Left kidney (tissue), 2 donors: Measurements from ENCODE around the gene M1AP. TPM values are rescaled to one million over a fixed set of nuclear protein-coding genes. Genes with fewer than 3 reads are reported as not detected.

Source experiments
- DNase-seq: peaks from one replicate; pipeline ENCODE4 v3.0.0-alpha.2; 2013
- polyA plus RNA-seq: library from polyadenylated mRNA; unstranded; fragments of 120-200 nt; gene quantifications from one replicate; pipeline ENCODE4 v1.2.1, GENCODE V29; 2013; ENCODE audit not compliant: insufficient read length

M1AP gene
- polyA plus RNA-seq, 1 donor, result 1.0 TPM

- no peak for DNase-seq
These were observed 99.7 kb downstream of the M1AP start for GRCh38 chr2:74548285-74548899.

GRCh38 chr2:74546004-74546403 lies 102.1 kb downstream of the M1AP start:
- DNase-seq, result no peak

- DNase-seq, result no peak
These were observed 103.5 kb downstream of the M1AP start for GRCh38 chr2:74544634-74545033.

- DNase-seq, result no peak
These were observed 105.2 kb downstream of the M1AP start for GRCh38 chr2:74542978-74543377.

- DNase-seq, result no peak
These were observed 107.8 kb downstream of the M1AP start for GRCh38 chr2:74540291-74540690.

- no peak for DNase-seq
These were observed 109.2 kb downstream of the M1AP start for GRCh38 chr2:74538881-74539339.

GRCh38 chr2:74537140-74537539 lies 111.0 kb downstream of the M1AP start:
- no peak for DNase-seq

GRCh38 chr2:74536166-74536950 lies 111.8 kb downstream of the M1AP start:
- no peak for DNase-seq

GRCh38 chr2:74535440-74535965 lies 112.6 kb downstream of the M1AP start:
- no peak for DNase-seq

- DNase-seq, result no peak
These were observed 113.7 kb downstream of the M1AP start for GRCh38 chr2:74534411-74534810.

GRCh38 chr2:74533464-74533863 lies 114.7 kb downstream of the M1AP start:
- no peak for DNase-seq

GRCh38 chr2:74532222-74532621 lies 115.9 kb downstream of the M1AP start:
- no peak for DNase-seq

GRCh38 chr2:74531666-74532065 lies 116.5 kb downstream of the M1AP start:
- DNase-seq, result no peak

- DNase-seq, result no peak
These were observed 117.6 kb downstream of the M1AP start for GRCh38 chr2:74530239-74531187.

- peak; percentile 98 for DNase-seq
These were observed 118.5 kb downstream of the M1AP start, which contains the start of the genes AUP1 and HTRA2 for GRCh38 chr2:74529357-74530238. AUP1 (minus strand) TSS chr2:74529706; CDS start chr2:74529629, 77 bp downstream. HTRA2 (plus strand) TSS chr2:74529933; CDS start chr2:74530007, 74 bp downstream.

- no peak for DNase-seq
These were observed 119.4 kb downstream of the M1AP start for GRCh38 chr2:74528600-74529356.

GRCh38 chr2:74527741-74528140 lies 120.4 kb downstream of the M1AP start:
- DNase-seq, result no peak

GRCh38 chr2:74526649-74527230 lies 121.4 kb downstream of the M1AP start:
- DNase-seq, result no peak

- DNase-seq, result no peak
These were observed 122.1 kb downstream of the M1AP start, which contains the start of gene DQX1 for GRCh38 chr2:74525717-74526648. DQX1 (minus strand) TSS chr2:74526231; CDS start chr2:74525729, 502 bp downstream.
